Coronary artery (tissue), 2 donors: Measurements from ENCODE around the gene ZNF484.
A peak's percentile ranks its signal among the peaks of the same experiment; 100 is the strongest.
"Not testable (repeated sequence)": the region's sequence is repeated elsewhere in the genome, so short reads cannot be mapped to it uniquely, and the experiment has no call there.

Experiments used
- DNase-seq: peaks from one replicate; pipeline ENCODE4 v3.0.0-alpha.2; 2017; ENCODE audit warnings: low spot score
- H3K27ac ChIP-seq, 2 donors: fragments of 200-600 bp; sonication (generic); one replicate each; pipeline ENCODE4 v1.5.1; 2016 to 2019
- H3K4me3 ChIP-seq: fragments of 200-600 bp; sonication (generic); 2 replicates; pipeline ENCODE4 v1.5.1; 2016; ENCODE audit warnings: mild to moderate bottlenecking, moderate library complexity
- TF ChIP-seq, protein P1 (sequence below): fragments of 200-600 bp; sonication (generic); IDR thresholded peaks from one replicate; pipeline ENCODE4 v1.5.1; 2019; ENCODE audit warnings: antibody characterized with exemption

Gene ZNF484

DNA sequence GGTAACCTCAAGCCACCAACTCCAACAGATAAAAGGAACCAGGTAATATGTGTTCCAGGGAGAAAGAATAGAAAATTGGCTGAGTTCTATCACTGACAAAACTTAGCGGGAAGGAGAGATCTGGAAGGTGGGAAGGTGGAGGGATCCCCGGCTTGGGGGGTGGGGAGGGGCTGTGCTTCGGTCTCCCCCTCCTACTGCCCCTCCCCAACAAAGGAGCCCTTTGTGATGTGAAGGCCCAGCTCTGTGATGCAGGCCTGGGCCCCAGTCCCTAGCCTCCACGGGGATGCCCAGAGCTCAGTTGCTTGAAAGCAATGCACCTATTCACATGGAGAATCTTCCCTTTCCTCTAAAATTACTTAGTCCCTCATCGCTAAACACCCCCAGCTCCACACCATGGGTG, 4.4 kb upstream of the ZNF484 start:
- Histone ChIP-seq H3K27ac (no peak overlapping the region), H3K4me3 (no peak overlapping the region)
- DNase-seq, result no peak
- TF ChIP-seq, protein P1, sequence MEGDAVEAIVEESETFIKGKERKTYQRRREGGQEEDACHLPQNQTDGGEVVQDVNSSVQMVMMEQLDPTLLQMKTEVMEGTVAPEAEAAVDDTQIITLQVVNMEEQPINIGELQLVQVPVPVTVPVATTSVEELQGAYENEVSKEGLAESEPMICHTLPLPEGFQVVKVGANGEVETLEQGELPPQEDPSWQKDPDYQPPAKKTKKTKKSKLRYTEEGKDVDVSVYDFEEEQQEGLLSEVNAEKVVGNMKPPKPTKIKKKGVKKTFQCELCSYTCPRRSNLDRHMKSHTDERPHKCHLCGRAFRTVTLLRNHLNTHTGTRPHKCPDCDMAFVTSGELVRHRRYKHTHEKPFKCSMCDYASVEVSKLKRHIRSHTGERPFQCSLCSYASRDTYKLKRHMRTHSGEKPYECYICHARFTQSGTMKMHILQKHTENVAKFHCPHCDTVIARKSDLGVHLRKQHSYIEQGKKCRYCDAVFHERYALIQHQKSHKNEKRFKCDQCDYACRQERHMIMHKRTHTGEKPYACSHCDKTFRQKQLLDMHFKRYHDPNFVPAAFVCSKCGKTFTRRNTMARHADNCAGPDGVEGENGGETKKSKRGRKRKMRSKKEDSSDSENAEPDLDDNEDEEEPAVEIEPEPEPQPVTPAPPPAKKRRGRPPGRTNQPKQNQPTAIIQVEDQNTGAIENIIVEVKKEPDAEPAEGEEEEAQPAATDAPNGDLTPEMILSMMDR, result no peak

DNA sequence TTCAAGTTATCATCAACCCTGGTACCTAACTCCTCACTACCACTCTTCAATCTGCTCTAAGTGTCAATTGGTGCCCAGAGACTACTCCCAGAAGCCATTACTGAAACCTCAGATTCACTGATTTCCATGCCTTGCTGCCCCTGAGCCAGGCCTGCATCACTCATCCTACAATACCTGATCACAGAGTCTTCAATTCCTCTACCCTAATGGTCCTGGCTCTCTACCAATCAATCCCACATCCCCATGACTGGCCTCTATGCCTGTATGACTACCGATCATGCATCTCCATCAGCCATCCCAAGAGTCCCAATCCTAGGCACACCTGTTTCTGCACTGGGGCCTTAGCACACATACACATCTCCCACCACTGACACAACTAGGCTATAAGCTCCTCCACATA, 2.5 kb downstream of the ZNF484 start:
- TF ChIP-seq, protein P1, result no peak

DNA sequence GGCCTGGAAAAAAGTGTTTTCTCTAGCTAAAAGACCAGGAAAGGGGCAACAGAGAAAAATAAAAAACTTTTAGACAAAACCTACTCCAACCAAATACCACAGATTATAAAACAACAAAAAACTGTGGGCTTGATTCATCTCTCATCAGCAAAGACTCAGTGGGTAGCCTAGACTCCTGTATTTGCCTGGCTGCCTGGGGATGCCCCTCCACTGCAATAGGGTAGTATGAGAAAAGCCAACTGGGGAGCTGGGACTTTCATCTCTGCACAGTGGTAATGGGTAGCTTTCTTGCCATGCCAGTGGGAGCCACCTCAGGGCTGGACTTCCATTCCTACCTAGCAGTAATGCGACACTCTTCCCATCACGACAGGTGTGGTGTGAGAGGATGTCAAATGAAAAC, 7.5 kb downstream of the ZNF484 start:
- TF ChIP-seq, protein P1, result no peak
- no peak for DNase-seq
- no peak overlapping the region for H3K27ac ChIP-seq
- no peak overlapping the region for H3K4me3 ChIP-seq

More for the DNA sequence above, 2.5 kb downstream of the ZNF484 start:
- Histone ChIP-seq H3K4me3 (no peak overlapping the region), H3K27ac (no peak overlapping the region)
- no peak for DNase-seq

DNA sequence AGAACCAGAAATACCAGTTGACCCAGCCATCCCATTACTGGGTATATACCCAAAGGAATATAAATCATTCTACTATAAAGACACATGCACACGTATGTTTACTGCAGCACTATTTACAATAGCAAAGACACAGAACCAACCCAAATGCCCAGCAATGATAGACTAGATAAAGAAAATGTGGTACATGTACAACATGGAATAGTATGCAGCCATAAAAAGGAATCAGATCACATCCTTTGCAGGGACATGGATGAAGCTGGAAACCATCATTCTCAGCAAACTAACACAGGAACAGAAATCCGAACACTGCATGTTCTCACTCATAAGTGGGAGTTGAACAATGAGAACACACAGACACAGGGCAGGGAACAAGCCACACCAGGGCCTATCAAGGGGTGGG, 11.2 kb downstream of the ZNF484 start:
- not testable (repeated sequence) for DNase-seq, H3K27ac ChIP-seq, H3K4me3 ChIP-seq

DNA sequence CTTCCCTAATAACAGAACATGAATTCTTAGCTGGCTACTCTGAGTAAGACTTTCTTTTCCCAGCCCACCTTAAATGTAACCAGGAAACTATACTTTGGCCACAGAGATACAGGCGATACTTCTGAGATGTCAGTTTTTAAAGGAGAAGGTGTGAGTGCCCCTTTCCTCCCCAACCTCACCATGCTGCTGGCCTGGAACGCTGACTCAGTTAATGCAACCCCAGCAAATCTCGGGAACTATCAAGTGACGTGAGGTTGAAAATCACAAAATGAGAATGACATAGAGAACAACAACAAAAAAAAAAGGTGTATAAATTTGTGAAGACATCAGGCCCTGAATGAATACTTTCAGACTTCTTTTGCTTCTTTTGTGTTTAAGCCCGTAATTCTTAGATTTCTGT, 13.7 kb downstream of the ZNF484 start:
- no peak for DNase-seq
- TF ChIP-seq, protein P1, result no peak
- H3K4me3 ChIP-seq, result no peak overlapping the region
- H3K27ac ChIP-seq, result no peak overlapping the region

DNA sequence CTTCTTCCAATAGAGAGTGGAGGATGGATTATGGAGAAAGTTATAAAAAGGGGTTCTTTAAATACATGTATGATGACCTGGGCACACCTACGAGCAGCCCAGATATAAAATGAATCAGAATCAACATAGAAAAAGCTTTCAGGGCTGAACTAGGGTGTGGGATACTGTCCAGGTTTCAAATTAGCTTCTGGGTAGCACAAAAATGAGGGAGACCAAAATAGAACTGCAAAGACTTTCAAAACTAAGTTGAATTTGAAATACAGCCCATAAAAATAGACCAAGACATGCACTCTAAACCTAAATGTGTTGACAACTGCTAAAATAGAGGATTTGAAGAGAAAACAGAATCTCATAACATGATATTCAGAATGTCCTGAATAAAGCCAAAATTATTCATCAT, 17.0 kb downstream of the ZNF484 start:
- TF ChIP-seq, protein P1, result no peak
- peak overlapping the region in 1 of 2 donors; percentile 2 for H3K27ac ChIP-seq
- no peak for DNase-seq
- no peak overlapping the region for H3K4me3 ChIP-seq

DNA sequence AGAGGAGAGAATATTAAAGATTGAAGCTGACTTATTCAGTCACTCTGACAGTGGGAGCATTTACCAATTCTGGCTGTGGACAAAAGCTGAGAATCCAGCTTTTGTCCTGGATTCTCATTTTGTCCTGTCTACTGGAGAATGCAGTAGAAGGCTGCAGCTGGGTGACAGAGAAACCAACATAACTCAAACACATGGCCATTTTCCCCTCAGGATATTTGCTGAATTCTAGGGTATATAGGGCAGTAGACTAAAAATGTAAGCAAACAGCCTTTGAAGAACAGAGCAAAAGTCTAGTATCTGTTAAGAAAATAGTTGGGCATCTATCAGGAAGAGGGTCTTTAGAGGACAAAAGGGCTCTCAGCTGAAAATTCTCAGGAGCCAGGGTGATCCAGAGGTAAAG, 20.6 kb downstream of the ZNF484 start:
- no peak overlapping the region for H3K4me3 ChIP-seq
- H3K27ac ChIP-seq, result no peak overlapping the region
- no peak for DNase-seq
- TF ChIP-seq, protein P1, result no peak

DNA sequence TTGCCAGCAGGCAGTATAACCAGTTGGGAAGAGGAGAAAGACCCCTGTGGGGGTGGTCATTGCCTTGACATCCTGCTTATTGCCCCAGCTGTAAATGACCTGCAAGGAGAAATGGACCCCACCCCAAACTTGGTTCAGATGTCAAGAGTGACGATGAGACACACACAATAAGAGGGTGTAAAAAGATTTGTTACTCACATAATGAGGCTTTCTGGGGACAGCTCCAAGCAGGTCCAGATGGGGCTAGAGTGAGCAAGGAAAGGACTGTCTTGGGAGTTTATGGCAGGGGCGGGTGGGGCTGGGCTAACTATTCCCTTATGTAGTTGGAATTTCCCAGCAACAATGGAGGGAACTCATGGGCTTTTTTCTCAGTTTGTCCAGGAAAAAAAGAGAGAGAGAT, 24.1 kb downstream of the ZNF484 start:
- Histone ChIP-seq H3K27ac (no peak overlapping the region), H3K4me3 (no peak overlapping the region)
- TF ChIP-seq, protein P1, result no peak
- no peak for DNase-seq
